HepG2 (cell line): ENCODE measurements around the gene KIRREL2. TPM values are rescaled to one million over a fixed set of nuclear protein-coding genes. Genes with fewer than 3 reads are reported as not detected.

Source experiments
- EP300 ChIP-seq, 3 experiments: sonication (generic) in 1 of 3; formaldehyde crosslinking in 1 of 3; IDR thresholded peaks; 2 replicates each; pipeline versions ENCODE4 v1.5.1 to v1.6.1; 2011 to 2020; ENCODE audit warnings: low read depth in 2 of 3, low read length in 2 of 3, borderline replicate concordance in 1 of 3, improper control_type of control experiment in 1 of 3, mild to moderate bottlenecking in 1 of 3, missing genetic modification reagents in 1 of 3, moderate library complexity in 1 of 3
- GLMP ChIP-seq: sonication (generic); formaldehyde crosslinking; IDR thresholded peaks from 2 replicates; pipeline ENCODE4 v1.9.0; 2021; ENCODE audit warnings: missing genetic modification reagents, mild to moderate bottlenecking, borderline replicate concordance
- GZF1 ChIP-seq: sonication (generic); formaldehyde crosslinking; IDR thresholded peaks from 2 replicates; pipeline ENCODE4 v1.5.1; 2020; ENCODE audit warnings: mild to moderate bottlenecking, missing genetic modification reagents
- HINFP ChIP-seq: sonication (generic); formaldehyde crosslinking; IDR thresholded peaks from 2 replicates; pipeline ENCODE4 v1.4.0; 2020; ENCODE audit warnings: low read depth, mild to moderate bottlenecking, missing genetic modification reagents
- HOMEZ ChIP-seq: IDR thresholded peaks from 2 replicates; pipeline ENCODE4 v1.6.1; 2016; ENCODE audit warnings: low read depth
- NFIB ChIP-seq: sonication (generic); formaldehyde crosslinking; IDR thresholded peaks from 2 replicates; pipeline ENCODE4 v1.9.0; 2021; ENCODE audit warnings: missing genetic modification reagents, mild to moderate bottlenecking, borderline replicate concordance
- TERF1 ChIP-seq: sonication (generic); formaldehyde crosslinking; IDR thresholded peaks from 2 replicates; pipeline ENCODE4 v1.8.0; 2022; ENCODE audit warnings: mild to moderate bottlenecking, missing genetic modification reagents, moderate library complexity
- ZBTB21 ChIP-seq: sonication (generic); formaldehyde crosslinking; IDR thresholded peaks from 2 replicates; pipeline ENCODE4 v1.4.0; 2020; ENCODE audit warnings: missing genetic modification reagents
- ZBTB43 ChIP-seq: sonication (generic); formaldehyde crosslinking; conservative IDR thresholded peaks from 2 replicates; pipeline ENCODE4 v1.4.0; 2020; ENCODE audit warnings: missing genetic modification reagents
- ZFP37 ChIP-seq: sonication (generic); formaldehyde crosslinking; IDR thresholded peaks from 2 replicates; pipeline ENCODE4 v1.4.0; 2020; ENCODE audit warnings: missing genetic modification reagents, borderline replicate concordance
- ZMYM3 ChIP-seq: sonication (generic); formaldehyde crosslinking; IDR thresholded peaks from 2 replicates; pipeline ENCODE4 v1.5.1; 2020; ENCODE audit warnings: mild to moderate bottlenecking, missing genetic modification reagents
- ZNF367 ChIP-seq: sonication (generic); formaldehyde crosslinking; IDR thresholded peaks from 2 replicates; pipeline ENCODE4 v1.4.0; 2020; ENCODE audit warnings: missing genetic modification reagents, borderline replicate concordance
- ZNF441 ChIP-seq: sonication (generic); formaldehyde crosslinking; IDR thresholded peaks from 2 replicates; pipeline ENCODE4 v1.7.0; 2021; ENCODE audit warnings: missing genetic modification reagents, borderline replicate concordance
- ZNF558 ChIP-seq: sonication (generic); formaldehyde crosslinking; IDR thresholded peaks from 2 replicates; pipeline ENCODE4 v1.9.0; 2022; ENCODE audit warnings: mild to moderate bottlenecking, missing genetic modification reagents, borderline replicate concordance
- ZNF644 ChIP-seq: IDR thresholded peaks from 2 replicates; pipeline ENCODE4 v1.6.1; 2016; ENCODE audit warnings: low read depth
- ZNF784 ChIP-seq: sonication (generic); formaldehyde crosslinking; IDR thresholded peaks from 2 replicates; pipeline ENCODE4 v1.5.1; 2020; ENCODE audit warnings: missing genetic modification reagents, mild to moderate bottlenecking, borderline replicate concordance
- ZXDC ChIP-seq: sonication (generic); formaldehyde crosslinking; IDR thresholded peaks from 2 replicates; pipeline ENCODE4 v1.5.0; 2020; ENCODE audit warnings: mild to moderate bottlenecking, missing genetic modification reagents
- polyA plus RNA-seq, 8 experiments: library from polyadenylated mRNA; depleted of rRNA in 3 of 8; stranded (reverse) in 7 of 8; unstranded in 1 of 8; fragments of >200 nt; fragmentation: Illumina TruSeq in 4 of 8; extraction: Trizol in 4 of 8; gene quantifications; 2 replicates each; pipeline versions ENCODE4 v1.2.1 to v1.2.3, GENCODE V29; 2011 to 2016; ENCODE audit warnings: low read depth in 4 of 8, missing spikeins in 1 of 8, mixed read lengths in 1 of 8; ENCODE audit not compliant: insufficient read depth in 1 of 8
- total RNA-seq, 5 experiments: library from RNA; depleted of rRNA; stranded (reverse); fragments of >200 nt; fragmentation: Illumina TruSeq; extraction: Trizol; gene quantifications; 2 replicates each; pipeline ENCODE4 v1.2.3, GENCODE V29; 2016; ENCODE audit warnings: low read depth in 1 of 5

The KIRREL2 gene
- total and polyA plus RNA-seq, 2 of the 13 experiments (the other 11 are each of a cell fraction or from before 2014, with no cell fraction given), result 0.18 to 2.4 TPM

- TF ChIP-seq ZFP37 (peak; percentile 97), HOMEZ (CRISPR knock-in tag) (peak; percentile 84), ZNF784 (CRISPR knock-in tag) (peak; percentile 43; the same call in 1 of the 2 replicates), TERF1 (no peak), GLMP (CRISPR knock-in tag) (0 out of 2 replicates have a peak, but pooled peaks have one; percentile 54), NFIB (no peak), ZBTB43 (CRISPR knock-in tag) (peak; percentile 89), ZBTB21 (CRISPR knock-in tag) (peak; percentile 71; the same call in 1 of the 2 replicates), EP300 (IDR thresholded peaks at IDR 0.05; ENCODE audit: low read depth in 2 of 2, low read length in 2 of 2) (no peak), EP300 (CRISPR knock-in tag; IDR thresholded peaks at IDR 0.05; ENCODE audit: borderline replicate concordance) (0 out of 2 replicates have a peak, but pooled peaks have one; percentile 22), GZF1 (peak; percentile 87; the same call in 1 of the 2 replicates), ZNF558 (CRISPR knock-in tag) (peak; percentile 96; the same call in 1 of the 2 replicates), HINFP (CRISPR knock-in tag) (peak; percentile 75; the same call in 1 of the 2 replicates), ZXDC (CRISPR knock-in tag) (peak; percentile 81; the same call in 1 of the 2 replicates), ZMYM3 (CRISPR knock-in tag) (peak; percentile 37; the same call in 1 of the 2 replicates), ZNF644 (CRISPR knock-in tag) (peak; percentile 84), ZNF441 (CRISPR knock-in tag) (peak; percentile 97), ZNF367 (CRISPR knock-in tag) (peak; percentile 67; the same call in 1 of the 2 replicates)
These were observed 27.9 kb upstream of the KIRREL2 start (continued) for GRCh38 chr19:35828692-35829301.
